Measurements from ENCODE around the gene DIPK1C.

- no peak for TF ChIP-seq EZH2phosphoT487 (IDR thresholded peaks at IDR 0.05; ENCODE audit: low read depth, severe bottlenecking, unreplicated experiment)
- no peak for TF ChIP-seq CTCF (IDR thresholded peaks at IDR 0.05; ENCODE audit: poor library complexity)
- no peak for TF ChIP-seq EZH2 (IDR thresholded peaks at IDR 0.05; ENCODE audit: borderline replicate concordance)
These were observed 35.2 kb upstream of the DIPK1C start for GRCh38 chr18:74492259-74492658.

Measured in hepatocyte (in vitro differentiated cells).